Activated B cell treated with CpG ODN at 0.5 μM for 24 hours (primary cell): ENCODE results near the gene RAD17. TPM values are rescaled to one million over a fixed set of nuclear protein-coding genes. Genes with fewer than 3 reads are reported as not detected.

Source experiments
- ATAC-seq: fragments of 200-7000 bp; cut with Tn5 transposase; one replicate; pipeline ENCODE4 v1.10.0; 2021; ENCODE audit warnings: low read depth, mild to moderate bottlenecking, moderate library complexity
- CTCF ChIA-PET: fragments of 350-600 bp; sonication (Branson Sonifier 250); formaldehyde crosslinking; loops from one replicate; lab custom pipeline; 2021; ENCODE audit warnings: antibody characterized with exemption; lab: Charles Lee
- POLR2A ChIA-PET: fragments of 350-600 bp; sonication (Branson Sonifier 250); formaldehyde crosslinking; loops from one replicate; lab custom pipeline; 2021; ENCODE audit warnings: antibody characterized with exemption; lab: Charles Lee
- DNase-seq: peaks from one replicate; pipeline ENCODE4 v3.0.0; 2022
- H3K27ac Mint-ChIP-seq: one replicate; pipeline ENCODE4 v1.8.0; 2020; ENCODE audit warnings: mixed read lengths
- H3K27me3 Mint-ChIP-seq: one replicate; pipeline ENCODE4 v1.8.0; 2021; ENCODE audit warnings: mixed read lengths
- H3K36me3 Mint-ChIP-seq: one replicate; pipeline ENCODE4 v1.8.0; 2021; ENCODE audit warnings: low read depth, mixed read lengths
- H3K4me1 Mint-ChIP-seq: one replicate; pipeline ENCODE4 v1.8.0; 2021; ENCODE audit warnings: mixed read lengths
- H3K4me3 Mint-ChIP-seq: one replicate; pipeline ENCODE4 v1.8.0; 2020; ENCODE audit warnings: mild to moderate bottlenecking, mixed read lengths
- H3K9me3 Mint-ChIP-seq: one replicate; pipeline ENCODE4 v1.8.0; 2020; ENCODE audit warnings: mixed read lengths
- intact Hi-C: fragments of 100-400 bp; cut with micrococcal nuclease; formaldehyde crosslinking; loops from one replicate; pipeline ENCODE4 v1.15.1; 2024
- total RNA-seq: library from RNA; stranded (reverse); gene quantifications from 2 replicates; pipeline ENCODE4 v1.2.3, GENCODE V29; 2022
- TF ChIP-seq, protein P1 (sequence below): fragments of 200-600 bp; IDR thresholded peaks from one replicate; pipeline ENCODE4 v1.8.0; 2022; ENCODE audit warnings: antibody characterized with exemption, mild to moderate bottlenecking

The RAD17 gene
- total RNA-seq, 1 donor from 2014 or later, result 30.6 TPM

- Mint-ChIP-seq H3K4me1 (peaks cover 12% of the 10 kb centered on the region), H3K27ac (no peak overlapping the region), H3K27me3 (no peaks in the 10 kb centered on the region), H3K9me3 (no peaks in the 10 kb centered on the region), H3K36me3 (peaks cover 56% of the 10 kb centered on the region), H3K4me3 (no peak overlapping the region)
- TF ChIP-seq, protein P1, sequence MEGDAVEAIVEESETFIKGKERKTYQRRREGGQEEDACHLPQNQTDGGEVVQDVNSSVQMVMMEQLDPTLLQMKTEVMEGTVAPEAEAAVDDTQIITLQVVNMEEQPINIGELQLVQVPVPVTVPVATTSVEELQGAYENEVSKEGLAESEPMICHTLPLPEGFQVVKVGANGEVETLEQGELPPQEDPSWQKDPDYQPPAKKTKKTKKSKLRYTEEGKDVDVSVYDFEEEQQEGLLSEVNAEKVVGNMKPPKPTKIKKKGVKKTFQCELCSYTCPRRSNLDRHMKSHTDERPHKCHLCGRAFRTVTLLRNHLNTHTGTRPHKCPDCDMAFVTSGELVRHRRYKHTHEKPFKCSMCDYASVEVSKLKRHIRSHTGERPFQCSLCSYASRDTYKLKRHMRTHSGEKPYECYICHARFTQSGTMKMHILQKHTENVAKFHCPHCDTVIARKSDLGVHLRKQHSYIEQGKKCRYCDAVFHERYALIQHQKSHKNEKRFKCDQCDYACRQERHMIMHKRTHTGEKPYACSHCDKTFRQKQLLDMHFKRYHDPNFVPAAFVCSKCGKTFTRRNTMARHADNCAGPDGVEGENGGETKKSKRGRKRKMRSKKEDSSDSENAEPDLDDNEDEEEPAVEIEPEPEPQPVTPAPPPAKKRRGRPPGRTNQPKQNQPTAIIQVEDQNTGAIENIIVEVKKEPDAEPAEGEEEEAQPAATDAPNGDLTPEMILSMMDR, result no peak
- CTCF ChIA-PET, result no interaction called here
- ATAC-seq, result no peak
- intact Hi-C loops, result no loop called here
- no peak for DNase-seq
- POLR2A ChIA-PET, result no interaction called here
Measured at GRCh38 chr5:69359699-69360098, 9.9 kb upstream of the RAD17 start.

DNA sequence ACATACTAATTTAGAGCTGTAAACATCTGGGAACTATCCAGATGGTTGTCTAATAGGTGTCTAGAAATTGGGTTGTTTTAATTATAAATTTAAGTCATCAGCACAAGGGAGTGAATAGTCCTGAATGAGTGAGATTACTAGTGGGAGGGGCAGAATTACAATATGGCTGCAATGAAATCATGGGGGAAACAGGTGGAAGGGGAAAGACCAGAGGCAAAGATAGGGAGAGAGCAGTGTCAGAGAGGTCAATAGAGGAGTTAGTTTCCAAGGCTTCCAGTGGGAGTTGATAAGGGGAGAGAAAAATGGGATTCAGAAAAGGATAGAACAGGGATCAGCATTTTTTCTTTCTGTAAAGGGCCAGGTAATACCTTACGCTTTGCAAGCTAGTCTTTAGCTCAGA, 9.2 kb upstream of the RAD17 start:
- Mint-ChIP-seq H3K36me3 (peaks cover 57% of the 10 kb centered on the region), H3K9me3 (no peaks in the 10 kb centered on the region), H3K27ac (no peak overlapping the region), H3K4me1 (peaks cover 16% of the 10 kb centered on the region), H3K27me3 (no peaks in the 10 kb centered on the region), H3K4me3 (no peak overlapping the region)
- ChIA-PET POLR2A (no interaction called here), CTCF (no interaction called here)
- TF ChIP-seq, protein P1, result no peak
- intact Hi-C loops, result no loop called here
- ATAC-seq, result no peak
- no peak for DNase-seq

DNA sequence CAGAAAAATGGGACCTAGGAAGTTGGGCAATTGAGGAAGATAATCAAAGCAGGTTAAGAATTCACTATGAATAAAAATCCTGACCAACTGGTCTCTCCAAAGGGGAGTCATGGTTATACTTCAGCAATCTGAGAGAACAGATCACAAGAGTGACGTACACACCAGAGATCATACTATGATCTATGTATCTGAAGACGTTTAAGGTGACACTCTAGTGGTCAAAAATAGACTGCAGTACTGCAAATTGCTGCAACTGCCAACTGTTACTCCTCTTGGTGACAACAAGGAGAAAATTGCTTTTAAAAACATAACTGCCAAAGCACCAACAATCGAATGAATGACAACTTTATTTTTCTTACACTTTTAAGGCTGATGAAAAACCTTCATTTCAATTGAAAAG, 5.2 kb upstream of the RAD17 start:
- Mint-ChIP-seq H3K4me3 (no peak overlapping the region), H3K27me3 (no peaks in the 10 kb centered on the region), H3K27ac (no peak overlapping the region), H3K9me3 (no peaks in the 10 kb centered on the region), H3K36me3 (peaks cover 57% of the 10 kb centered on the region), H3K4me1 (peaks cover 29% of the 10 kb centered on the region)
- TF ChIP-seq, protein P1, result no peak
- POLR2A ChIA-PET, result interaction anchor here (0.6 kb wide), 1 partner anchor 220 kb away, joined by 8 read pairs; no protein-coding TSS in a partner anchor
- CTCF ChIA-PET, result no interaction called here
- ATAC-seq, result no peak
- intact Hi-C loops, result loop anchor here (1.0 kb wide), 1 partner anchor 271 kb away; no protein-coding TSS in a partner anchor
- no peak for DNase-seq

GRCh38 chr5:69364850-69365249, 4.8 kb upstream of the RAD17 start:
- Mint-ChIP-seq H3K4me3 (no peak overlapping the region), H3K4me1 (peaks cover 29% of the 10 kb centered on the region), H3K9me3 (no peaks in the 10 kb centered on the region), H3K27ac (no peak overlapping the region), H3K27me3 (no peaks in the 10 kb centered on the region), H3K36me3 (peaks cover 59% of the 10 kb centered on the region)
- ChIA-PET CTCF (no interaction called here), POLR2A (no interaction called here)
- DNase-seq (no peak), ATAC-seq (no peak)
- intact Hi-C loops, result loop anchor here (1.0 kb wide), 1 partner anchor 272 kb away; no protein-coding TSS in a partner anchor
- TF ChIP-seq, protein P1, result no peak

- H3K27ac Mint-ChIP-seq, result peak overlapping the region; percentile 95
- ATAC-seq, result no peak
- peak overlapping the region; percentile 97 for H3K4me3 Mint-ChIP-seq
- no peaks in the 10 kb centered on the region for H3K27me3 Mint-ChIP-seq
- TF ChIP-seq, protein P1, result no peak
- ChIA-PET CTCF (interaction anchor here (0.6 kb wide), 1 partner anchor 324 kb away, joined by 3 read pairs; no protein-coding TSS in a partner anchor), POLR2A (no interaction called here)
- H3K4me1 Mint-ChIP-seq, result peaks cover 46% of the 10 kb centered on the region
- peaks cover 41% of the 10 kb centered on the region for H3K36me3 Mint-ChIP-seq
- DNase-seq, result no peak
- intact Hi-C loops, result no loop called here
- no peaks in the 10 kb centered on the region for H3K9me3 Mint-ChIP-seq
Measured at GRCh38 chr5:69367697-69368279, 1.8 kb upstream of the RAD17 start.
